ENCODE results near the gene HNRNPU.

The HNRNPU gene

DNA sequence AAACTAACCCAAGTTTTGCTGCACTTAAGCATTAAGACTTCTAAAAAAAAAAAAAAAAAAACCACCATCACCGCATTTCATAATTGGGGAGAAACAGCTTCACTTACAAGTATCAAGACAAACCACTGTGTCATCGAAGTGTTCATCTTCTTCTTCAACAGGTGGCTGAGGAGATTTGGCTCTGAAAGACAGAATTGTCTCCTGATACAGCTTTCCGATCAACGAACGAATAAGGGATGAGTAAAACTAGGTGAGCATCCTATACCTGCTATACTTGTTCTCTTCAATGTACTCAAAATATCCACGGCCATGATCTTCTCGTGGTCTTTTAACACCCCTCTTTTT, 2.0 kb downstream of the HNRNPU start:
- DNase-seq: no peak

DNA sequence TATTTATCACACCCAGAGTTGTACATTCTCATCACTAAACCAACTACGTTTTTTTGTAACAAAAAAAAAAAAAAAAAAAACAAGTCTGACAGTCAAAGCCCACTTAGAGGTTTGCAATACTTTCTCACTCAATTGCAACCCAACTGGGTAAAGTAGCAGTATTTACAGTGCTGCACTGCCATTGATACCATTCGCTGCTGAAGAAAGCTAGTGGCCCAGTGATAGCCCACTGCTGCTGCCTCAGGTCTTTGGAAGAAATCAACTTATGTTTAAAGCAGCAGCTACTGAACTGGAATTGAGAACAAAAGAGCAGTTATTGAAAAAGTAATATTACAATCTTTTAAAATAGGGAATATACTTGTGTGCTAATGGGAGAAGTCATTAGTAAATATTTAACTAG, 2.7 kb downstream of the HNRNPU start:
- no peak for DNase-seq

DNA sequence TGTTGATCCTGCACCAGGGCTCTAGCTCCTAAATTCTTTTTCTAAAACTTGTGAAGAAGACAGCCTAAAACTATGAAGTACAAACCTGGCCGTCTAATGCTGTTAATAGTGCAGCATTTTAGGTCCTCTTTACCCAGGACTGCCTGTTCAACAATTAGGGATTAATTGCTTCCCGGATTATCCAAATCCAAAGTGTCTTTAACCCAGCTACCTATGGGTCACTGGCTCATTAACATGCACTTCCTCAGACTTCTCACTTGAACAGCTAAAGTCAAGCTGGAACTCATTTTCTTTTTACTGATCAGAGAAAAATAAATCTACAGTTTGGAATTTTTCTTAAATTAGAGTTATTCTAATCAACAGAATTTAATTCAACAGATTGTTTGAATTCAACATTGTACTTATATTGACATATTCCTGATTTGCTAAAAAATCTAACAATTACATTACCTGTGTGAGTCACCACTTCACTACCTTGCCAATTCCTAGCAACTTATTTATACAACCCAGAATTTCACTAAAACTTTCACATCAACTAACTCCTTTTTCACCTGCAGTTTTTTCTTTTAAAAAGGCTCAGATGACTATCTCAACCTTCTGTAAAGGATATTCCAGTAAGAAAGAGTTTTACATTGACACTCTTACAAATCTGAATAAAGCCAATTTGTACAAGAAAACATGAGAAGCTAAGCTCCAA, 3.3 kb downstream of the HNRNPU start:
- no peak for DNase-seq

DNA sequence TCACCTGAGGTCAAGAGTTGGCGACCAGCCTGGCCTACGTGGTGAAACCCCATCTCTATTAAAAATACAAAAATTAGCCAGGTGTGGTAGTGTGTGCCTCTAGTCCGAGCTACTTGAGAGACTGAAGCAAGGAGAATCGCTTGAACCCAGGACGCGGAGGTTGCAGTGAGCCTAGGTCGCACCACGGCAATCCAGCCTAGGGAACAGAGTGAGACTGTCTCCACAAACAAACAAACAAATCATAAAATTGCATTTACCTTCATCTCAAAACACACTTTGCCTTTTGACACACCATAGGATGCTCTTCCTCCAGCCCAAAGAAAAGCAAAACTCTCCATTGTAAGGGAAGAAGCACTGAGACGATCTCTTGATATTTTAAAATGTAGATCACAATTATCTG, 4.3 kb downstream of the HNRNPU start:
- no peak for DNase-seq

DNA sequence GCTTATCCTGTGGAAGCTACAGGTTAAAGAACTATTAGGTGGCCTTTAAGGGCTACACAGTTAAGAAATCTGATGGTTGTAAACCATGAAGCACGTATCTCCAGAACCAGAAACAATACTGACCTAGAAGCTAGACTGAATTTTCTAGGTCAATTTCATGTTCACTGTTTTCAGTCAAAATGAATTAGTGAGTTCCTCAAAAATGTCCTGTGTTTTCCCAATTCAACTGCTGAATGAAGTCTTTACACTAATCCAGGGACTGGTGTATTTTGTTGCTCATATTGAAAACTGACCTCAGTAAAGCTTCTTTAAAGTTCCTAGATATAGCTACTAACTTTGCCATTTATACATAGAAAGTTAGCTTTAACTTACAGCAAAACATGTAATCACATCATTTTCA, 6.0 kb downstream of the HNRNPU start:
- DNase-seq: no peak

DNA sequence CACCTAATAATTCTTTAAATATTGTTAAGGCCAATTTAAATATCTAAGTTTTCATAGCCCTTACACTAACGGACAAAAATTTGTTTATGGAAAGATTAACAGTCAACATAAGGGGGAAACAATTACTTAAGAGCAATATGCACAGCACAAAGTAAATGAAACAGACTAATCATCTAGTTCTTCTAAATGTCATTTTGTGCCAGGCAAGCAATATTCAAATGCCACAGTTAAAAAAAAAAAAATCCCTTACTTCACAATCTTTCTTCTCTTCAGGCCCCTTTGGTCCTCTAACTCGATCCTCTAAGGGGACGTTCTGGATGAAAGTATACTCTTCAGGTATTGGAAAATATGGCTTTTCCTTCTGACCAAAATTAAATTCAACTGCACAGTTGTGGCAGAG, 6.6 kb downstream of the HNRNPU start:
- no peak for DNase-seq

DNA sequence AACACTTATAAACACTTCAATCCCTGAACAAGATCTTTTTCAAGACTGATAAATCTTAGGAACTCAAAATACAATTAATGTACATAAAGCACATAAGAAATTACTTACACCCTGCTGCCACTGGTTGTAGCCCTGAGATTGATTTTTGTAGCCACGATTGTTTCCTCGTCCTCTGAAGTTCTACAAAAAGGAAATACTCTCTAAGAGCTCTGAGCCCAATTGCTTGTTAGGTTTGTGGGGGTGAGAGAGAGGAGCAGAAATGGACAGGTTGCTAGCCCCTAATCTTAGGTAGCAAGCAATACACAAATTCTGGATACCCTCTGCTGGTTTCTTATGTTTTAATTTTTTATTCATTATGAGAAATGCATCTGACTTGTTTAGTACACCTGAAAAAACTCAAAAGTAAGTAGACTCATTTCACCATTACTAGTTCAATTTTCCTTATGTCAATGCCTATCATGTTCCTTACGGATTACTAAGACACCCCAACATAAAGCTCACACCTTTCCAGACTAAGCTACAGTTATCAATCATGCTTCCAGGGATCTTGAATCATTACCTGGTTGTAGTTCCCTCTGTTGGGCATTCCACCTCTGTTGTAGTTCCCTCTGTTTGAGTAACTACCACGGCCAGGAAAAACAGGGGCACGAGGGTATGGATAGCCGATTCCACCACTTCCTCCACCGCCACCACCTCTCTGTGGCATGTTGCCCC, 9.3 kb downstream of the HNRNPU start:
- DNase-seq: no peak

DNA sequence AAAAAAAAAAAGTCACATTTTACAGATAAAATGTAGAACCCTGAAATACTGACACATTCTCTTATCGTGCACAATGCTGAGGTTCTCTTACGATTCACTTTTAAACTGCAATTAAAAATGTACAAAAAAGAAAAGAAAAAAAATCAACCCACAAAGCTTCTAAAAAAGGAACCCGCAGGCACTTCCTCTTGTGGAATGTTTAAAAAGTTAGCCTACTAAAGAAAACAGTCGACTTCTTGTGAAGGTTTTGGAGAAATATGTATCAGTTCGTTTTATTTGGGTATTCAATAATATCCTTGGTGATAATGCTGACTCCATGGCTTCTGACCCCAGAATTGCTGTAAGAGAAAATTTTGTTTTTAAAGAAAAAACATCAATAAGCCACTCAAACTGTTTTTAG, 10.2 kb downstream of the HNRNPU start:
- DNase-seq: no peak

DNA sequence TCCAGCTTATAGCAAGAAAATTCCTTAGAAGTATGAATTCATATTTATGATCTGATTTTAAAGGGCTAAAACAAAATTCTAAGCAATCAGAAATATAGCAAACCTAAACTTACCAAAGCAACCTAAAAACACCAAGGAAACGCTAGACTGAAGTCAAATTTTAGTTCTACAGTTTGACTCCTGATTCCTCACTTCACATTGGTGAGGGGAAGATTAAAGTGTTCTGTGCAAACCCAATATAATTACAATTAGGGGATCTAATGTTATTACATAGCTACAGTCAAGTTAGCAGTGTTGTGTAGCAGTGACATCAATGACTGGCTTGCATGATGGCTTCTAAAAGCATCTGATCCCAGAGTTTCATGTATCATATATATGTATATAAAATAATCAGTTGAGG, 11.6 kb downstream of the HNRNPU start:
- no peak for DNase-seq

DNA sequence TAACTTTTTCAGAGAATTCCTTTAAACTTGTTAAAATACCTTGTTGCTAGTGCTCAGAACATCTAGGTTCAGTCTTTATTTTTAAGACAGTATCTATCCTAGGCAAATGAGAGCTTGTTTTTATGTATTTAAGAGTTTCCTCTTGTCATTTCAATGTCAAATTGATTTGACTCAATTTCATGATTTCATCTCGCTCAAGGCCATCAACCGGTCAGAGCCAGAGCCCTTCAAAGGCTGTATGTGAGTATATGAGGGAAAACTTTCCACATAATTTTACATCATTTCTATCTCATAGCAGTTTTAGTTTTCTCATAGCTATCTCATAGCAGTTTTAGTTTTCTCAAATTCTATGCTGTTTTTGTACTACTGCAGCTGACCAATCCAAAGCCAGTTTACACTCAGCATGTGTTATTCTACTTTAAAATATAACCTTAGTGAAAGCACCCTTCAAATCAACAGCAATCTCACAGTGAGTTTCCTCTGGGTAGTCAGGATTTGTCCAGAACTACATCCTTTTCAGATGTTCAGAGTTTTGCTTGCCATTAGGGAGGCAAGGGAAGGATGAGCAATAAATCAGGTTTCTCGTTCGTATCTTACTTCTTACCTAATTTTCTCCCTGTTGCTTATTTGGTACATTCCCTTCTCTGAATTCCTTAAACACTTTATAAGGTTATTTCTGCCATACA, 12.7 kb downstream of the HNRNPU start:
- no peak for DNase-seq

DNA sequence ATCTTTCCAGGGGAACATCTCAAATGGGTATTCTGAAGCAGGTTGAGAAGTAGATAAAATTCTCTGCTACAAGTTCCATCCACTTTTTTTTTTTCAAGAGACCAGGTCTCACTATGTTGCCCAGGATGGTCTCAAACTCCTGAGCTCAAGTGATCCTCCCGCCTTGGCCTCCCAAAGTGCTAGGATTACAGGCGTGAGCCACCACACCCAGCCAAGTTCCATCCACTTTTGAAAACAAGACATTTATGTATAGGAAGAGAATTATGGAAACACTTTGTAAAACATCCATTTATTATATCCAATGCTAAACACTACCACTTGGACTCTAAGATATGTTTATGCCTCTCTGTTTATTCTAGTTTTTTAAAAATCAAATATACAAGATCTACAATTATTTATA, 13.4 kb downstream of the HNRNPU start:
- DNase-seq: no peak

DNA sequence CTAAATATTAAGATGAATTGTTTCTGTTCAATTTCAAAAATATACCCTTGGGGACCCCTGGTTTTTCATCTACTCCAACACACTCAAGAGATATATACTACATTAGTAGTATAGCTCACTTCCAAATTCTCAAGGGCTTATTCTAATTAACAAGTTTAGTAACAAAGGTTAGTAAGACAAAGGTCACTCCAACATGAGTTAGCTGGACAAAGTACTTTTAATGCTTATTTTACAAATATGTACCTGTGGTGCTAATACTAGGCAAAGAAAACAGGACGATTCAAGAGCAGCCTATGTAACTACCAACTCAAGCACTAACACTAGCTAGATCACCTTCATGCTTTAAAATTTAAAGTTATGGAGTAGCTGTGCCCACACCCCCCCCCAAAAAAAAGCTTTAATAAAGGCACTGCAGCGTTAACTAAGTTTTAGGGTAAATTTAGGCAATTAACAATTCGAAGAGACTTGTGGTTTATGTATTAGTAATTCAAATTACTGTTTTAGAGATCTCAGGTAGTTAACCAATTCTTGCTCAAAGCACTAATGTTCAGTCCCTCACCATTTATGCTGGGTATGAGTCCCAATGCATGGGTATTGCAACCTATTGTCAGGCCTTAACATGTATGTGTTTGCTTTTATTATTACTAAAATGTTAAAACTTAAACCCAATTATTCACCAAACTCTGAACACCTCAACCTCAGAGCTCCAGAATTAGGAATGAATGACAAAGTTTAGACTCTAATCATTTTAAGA, 14.1 kb downstream of the HNRNPU start:
- DNase-seq: no peak

DNA sequence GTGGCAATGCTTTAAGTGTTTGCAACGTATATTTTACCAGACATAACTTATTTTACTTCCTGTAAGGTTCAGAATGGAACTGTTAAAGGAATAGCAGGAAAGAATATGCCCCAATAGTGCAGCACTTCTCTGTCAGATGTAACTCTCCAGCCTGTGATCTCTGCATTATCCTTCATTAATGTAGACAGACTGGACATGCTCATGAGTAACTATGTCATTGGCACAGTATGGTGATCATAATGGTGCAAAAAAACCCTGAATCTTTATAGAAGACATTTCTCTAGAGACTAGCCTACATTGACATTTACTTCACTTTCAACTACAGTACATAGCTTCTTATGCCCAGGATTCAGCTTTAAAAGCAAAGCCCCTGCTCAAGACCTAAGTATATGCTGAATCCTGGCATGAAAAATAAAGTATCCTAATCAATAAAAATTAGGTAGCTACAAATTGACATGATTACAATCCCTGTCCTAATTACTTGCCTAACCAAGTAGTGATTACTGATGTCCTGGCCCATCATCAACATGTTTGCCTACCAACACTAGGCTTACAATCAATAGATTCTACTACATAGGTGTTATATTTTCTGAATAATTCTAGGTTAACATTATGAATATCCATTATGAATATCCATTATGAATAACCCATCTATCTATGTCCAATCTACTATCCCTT, 15.0 kb downstream of the HNRNPU start:
- DNase-seq: no peak

DNA sequence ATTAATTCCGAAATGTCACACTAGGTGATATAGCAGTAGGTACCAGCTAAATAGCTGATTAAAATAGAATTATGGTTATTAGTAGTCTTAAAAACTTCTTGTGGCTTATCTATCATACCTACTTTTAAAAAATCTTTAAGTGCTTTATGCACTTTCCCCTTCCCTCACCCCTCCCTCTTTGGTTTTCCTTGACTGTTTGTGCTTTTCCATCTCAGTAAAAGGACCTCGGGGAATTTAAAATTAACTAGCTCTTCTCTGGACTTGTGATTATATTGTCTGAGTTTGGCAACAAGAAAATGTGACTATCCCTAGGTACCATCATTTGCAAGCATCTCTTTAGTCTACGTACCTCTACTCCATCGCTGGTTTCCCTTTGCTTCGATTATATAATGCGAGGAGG, 17.7 kb downstream of the HNRNPU start:
- no peak for DNase-seq

DNA sequence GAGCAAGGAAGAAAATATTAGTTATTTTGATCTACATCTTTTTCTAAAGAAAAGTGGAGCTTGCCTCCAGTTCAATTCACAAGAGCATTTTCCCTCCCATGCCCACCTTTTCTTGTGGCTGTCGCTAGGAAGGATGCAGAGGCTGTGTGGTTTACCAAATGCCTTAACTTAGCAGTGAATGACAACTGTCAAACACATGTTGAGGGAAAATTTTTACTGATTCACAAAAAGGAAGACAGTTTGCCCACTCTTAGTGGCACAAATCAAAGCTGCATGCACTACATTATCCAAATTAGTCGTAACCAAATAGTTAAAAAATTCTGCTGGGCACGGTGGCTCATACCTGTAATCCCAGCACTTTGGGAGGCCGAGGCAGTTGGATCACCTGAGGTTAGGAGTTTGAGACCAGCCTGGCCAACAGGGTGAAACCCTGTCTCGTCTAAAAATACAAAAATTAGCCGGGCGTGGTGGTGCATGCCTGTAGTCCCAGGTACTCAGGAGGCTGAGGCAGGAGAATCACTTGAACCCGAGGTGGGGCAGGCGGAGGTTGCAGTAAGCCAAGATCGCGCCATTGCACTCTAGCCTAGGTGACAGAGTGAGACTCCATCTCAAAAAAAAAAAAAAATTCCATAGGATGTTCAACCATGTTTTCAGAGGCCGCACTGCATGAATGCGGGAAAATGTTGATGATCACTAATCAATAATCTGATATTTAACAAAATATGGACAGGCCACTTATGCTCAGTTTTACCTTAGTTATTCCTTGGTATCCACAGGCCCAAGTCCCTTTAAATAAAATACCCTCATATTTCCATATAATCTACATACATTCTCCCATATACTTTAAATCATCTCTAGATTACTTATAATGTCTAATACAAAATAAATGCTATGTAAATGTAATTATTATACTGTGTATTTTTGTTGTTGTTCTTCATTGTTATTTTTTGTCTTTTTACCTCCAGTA, 19.9 kb downstream of the HNRNPU start:
- no peak for DNase-seq

DNA sequence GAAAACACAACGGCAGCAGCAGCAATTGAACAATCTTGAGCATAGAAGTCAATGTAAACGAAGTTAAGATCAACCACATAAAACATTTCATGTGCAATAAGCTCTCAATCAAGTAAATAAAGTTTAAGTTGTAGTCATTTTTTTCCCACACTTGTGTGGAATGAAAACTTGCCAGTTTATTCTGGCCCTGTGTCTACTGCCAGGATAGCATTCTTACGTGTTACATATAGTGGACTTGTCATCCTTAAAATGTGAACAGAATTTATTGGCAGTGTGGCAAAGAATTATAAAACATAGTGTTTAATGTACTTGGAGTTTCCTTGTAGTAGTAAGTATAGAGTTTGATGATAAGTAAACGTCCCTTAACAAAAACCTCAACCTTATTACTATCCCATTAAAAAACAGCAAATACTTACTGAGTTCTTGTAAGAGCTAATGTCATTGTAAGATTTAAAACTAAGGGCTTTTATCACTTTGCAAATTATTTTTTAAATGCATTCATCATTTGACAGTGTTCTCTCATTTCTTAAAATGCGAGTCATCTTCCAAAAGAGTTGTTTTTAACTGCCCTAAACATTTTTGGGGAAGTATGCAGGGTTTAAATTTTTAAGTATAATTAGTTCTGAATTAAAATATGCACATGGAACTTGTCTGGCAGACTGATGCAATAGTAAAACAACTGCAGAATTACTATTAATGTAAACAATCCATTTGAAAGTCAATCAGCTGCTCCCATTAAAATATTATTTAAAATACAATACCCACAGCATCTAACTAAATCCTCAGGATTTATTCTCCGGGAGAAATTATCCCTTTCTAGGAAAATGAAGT, 21.0 kb downstream of the HNRNPU start:
- no peak for DNase-seq

DNA sequence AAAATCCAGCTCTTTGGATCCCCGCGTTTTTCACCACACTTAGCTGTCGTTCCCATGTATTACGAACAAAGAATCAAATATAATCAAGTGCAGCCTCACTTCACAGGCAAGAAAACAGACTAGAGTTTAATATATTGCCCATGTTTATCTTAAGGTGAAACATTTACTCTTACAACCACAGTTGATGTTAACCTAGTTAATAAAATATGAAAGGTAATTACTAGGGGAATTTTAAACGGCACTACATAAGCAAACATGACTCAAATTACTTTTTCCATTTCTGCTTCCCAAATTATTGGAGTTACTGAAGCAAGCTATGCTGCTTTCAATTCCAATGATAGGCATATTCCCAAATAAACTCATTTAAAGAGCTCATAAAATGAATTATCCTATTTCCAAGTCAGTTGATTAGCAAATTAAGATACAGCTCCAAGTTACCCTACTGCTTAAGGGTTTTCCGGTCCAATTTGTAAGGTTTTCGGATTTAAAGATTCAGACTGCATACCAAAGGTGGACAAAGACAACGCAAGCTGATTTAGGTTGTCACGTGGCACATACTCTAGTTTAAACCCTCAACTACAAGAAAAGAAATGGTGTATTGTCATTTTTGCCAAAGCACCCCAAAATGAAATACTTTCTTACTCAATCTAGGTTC, 22.9 kb downstream of the HNRNPU start:
- DNase-seq: no peak

DNA sequence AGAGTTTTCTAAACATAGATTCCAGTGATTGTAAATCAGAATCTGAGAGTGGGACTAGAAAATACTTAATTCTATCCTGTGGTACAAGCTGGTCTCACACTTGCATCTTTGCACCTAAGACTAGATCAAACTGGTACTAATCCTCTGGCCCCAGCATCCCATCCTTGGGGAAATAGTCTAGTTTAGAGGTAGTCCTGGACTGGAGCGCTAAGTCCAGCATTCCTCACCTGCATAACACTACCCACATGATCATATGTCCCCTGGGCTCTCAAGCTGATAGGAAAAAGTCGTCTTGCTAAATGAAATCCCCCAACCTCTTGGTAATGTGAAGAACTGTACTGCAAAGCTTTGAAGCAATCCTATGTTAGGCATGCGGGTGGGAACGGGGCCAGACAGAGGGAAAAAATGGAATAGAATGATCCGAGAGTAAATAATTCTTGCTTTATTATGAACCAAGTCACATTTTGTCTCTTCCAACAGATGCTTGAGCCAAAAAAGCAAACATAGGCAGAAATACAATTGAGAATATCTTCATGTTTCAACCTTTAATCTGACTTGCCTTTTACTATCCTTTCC, 24.0 kb downstream of the HNRNPU start:
- DNase-seq: no peak

DNA sequence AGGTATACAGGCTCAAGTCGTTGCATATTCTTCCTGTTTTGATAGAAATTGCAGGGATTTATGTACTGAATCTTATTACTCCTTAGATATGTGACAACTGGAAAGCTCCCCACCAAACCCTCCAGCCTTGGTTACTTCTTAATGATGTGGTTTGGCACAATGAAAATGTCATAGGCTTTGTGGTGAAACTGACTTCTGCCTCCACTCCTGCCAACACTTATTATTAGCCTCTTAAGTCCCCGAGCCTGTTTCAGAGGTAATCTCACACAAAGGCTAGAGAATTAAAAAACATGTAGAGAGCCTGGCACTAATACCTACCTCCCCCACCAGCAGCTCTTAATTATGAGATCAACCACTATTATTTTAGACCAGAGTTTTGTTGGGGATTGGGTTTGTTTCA, 24.7 kb downstream of the HNRNPU start:
- DNase-seq: no peak
